GM12891 (cell line): ENCODE data around the gene ATXN1.

ENCODE experiments used
- DNase-seq: peaks from one replicate; pipeline ENCODE4 v3.0.0; 2011; ENCODE audit warnings: low spot score; ENCODE audit not compliant: insufficient read length
- FAIRE-seq: peaks from 2 replicates; lab custom pipeline; 2011; peaks lifted over from hg19 to GRCh38; lab: Jason Lieb, UNC
- PAX5 ChIP-seq: IDR thresholded peaks from 2 replicates; pipeline ENCODE4 v1.6.1; 2011; ENCODE audit warnings: low read length, moderate library complexity, mild to moderate bottlenecking; ENCODE audit not compliant: insufficient read depth, severe bottlenecking
- POLR2A ChIP-seq: IDR thresholded peaks from 2 replicates; pipeline ENCODE4 v1.6.1; 2011; ENCODE audit warnings: low read depth, low read length, control low read depth
- POLR2AphosphoS5 ChIP-seq: IDR thresholded peaks from 2 replicates; pipeline ENCODE4 v1.6.1; 2011; ENCODE audit warnings: low read depth, low read length, control low read depth
- POU2F2 ChIP-seq: IDR thresholded peaks from 2 replicates; pipeline ENCODE4 v1.6.1; 2011; ENCODE audit warnings: low read depth, mild to moderate bottlenecking, control low read depth, low read length, moderate library complexity
- SPI1 ChIP-seq: IDR thresholded peaks from 2 replicates; pipeline ENCODE4 v1.6.1; 2011; ENCODE audit warnings: low read depth, low read length, control low read depth
- TAF1 ChIP-seq: IDR thresholded peaks from 2 replicates; pipeline ENCODE4 v1.6.1; 2011; ENCODE audit warnings: low read depth, low read length, control low read depth

The ATXN1 gene

DNA sequence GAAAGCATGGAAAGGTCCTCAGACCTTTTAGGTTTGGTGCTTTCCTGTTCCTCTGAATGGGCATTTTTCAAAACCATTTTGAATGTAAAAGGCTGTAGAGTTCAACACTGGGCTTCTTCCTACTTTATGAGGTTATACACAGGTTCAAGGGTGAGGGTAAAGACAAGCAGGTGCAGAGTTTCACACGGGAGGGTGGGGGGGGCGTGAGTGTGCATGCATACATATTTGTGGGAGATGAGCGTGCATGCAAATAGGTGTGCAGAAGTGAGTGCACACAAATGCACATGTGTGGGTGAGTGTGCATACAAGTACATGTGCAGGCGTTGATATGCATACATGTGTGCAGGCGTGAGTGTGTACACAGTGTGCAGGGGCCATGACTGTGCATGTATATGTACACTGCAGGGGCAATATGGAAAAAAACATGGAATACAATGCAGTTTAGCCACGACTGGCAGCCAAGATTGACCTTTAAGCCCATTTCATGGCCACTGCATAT is 339.7 kb downstream of the ATXN1 start:
- DNase-seq = no peak
- TF ChIP-seq TAF1 = no peak
- TF ChIP-seq POU2F2 = peak; percentile 85
- TF ChIP-seq POLR2AphosphoS5 = 0 out of 2 replicates have a peak, but pooled peaks have one; percentile 35
- TF ChIP-seq SPI1 = no peak
- TF ChIP-seq POLR2A = no peak
- no peak for TF ChIP-seq PAX5
- peak; percentile 91 for FAIRE-seq

DNA sequence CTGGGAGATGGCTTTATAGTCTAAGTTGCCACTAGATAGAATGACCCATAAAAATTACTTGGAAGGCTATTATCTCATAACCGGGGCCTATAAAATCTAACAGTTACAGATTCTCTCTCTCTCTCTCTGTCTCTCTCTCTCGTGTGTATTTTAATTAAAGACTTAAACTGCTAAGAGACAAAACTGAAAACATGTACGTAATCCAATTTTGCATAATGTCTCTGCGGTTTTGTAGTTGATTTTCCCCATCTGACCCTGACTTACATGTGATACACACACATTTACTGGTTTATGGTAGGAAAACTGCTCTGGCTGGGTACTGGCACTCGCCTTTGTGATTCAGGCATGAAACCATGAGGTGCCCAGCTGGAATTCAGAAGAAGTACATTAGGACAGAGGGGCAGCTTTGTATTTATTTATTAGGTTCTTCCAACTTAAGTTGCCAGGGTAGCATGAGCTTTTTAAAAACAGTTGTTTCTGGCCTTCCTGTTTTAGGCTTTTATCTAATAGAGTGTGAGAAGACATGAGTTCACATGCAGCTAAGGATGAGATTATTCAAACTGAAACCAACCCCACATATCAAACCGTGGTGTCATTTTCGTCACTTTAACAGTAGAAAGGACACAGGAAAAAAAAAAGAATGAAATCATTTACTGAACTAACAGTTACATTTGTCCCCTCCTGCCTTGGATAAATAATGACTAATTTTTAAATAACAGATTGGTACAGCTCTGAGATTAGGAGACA is 340.4 kb downstream of the ATXN1 start:
- TF ChIP-seq TAF1 = no peak
- peak; percentile 61 for TF ChIP-seq POLR2AphosphoS5
- peak; percentile 66; the same call in 1 of the 2 replicates for TF ChIP-seq SPI1
- no peak for TF ChIP-seq PAX5
- peak; percentile 53; the same call in 1 of the 2 replicates for TF ChIP-seq POLR2A
- TF ChIP-seq POU2F2 = peak; percentile 96
- FAIRE-seq (peak; percentile 93), DNase-seq (no peak)

DNA sequence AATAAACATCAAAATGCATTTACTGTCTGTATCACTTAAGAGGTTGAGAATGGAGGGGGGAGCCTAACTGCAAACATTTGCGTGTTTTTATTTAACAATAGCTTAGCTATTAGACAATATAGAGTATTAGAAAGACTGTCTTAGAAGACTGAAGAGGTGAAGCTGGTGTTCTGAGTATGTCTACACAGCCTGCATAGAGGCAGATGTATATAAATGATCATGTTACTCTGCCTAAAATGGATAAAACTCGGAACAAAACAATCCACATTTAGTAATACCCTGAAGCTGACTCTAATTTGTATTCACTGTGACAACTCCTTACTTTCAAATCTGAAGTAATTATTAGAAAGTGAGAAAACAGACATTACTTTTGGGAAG is 340.9 kb downstream of the ATXN1 start:
- TF ChIP-seq PAX5 = no peak
- TF ChIP-seq TAF1 = no peak
- TF ChIP-seq POLR2AphosphoS5 = no peak
- TF ChIP-seq POU2F2 = no peak
- TF ChIP-seq SPI1 = no peak
- FAIRE-seq (no peak), DNase-seq (no peak)

DNA sequence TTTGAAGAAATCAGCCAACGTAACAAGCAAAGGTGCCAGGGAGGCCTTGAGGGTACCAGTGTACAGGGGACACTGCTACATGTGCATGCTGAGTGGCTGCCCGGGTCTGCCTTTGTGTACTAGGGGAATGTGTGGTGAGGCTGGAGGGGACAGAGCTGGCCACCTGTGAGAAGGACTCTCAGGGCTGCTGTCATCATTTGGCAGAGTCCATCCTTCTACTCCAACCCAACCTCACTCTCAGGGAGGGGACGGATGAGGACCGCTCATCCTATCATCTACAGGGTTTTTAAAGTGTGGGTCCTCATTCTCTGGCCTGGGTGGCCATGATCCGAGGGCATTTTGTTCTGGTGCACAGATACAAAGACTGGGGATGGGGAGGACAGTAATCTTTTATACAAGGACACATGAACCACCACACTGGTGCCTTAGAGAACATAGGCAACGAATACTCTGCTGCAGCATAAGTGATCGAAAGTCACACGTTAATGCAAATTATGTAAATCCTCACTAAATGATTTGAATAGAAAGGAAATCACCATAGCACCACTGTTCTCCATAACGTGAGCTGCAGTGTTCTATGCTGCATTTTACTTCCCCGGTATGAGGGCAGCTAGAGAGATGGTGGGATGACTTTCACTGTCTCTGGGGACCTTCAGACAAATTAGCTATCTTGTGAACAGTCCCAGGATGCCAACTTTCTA is 341.5 kb downstream of the ATXN1 start:
- FAIRE-seq = peak; percentile 87
- no peak for DNase-seq
- TF ChIP-seq TAF1 (peak; percentile 52; the same call in 1 of the 2 replicates), POU2F2 (peak; percentile 85; the same call in 1 of the 2 replicates), POLR2AphosphoS5 (peak; percentile 76; the same call in 1 of the 2 replicates), PAX5 (no peak), POLR2A (peak; percentile 86), SPI1 (no peak)

DNA sequence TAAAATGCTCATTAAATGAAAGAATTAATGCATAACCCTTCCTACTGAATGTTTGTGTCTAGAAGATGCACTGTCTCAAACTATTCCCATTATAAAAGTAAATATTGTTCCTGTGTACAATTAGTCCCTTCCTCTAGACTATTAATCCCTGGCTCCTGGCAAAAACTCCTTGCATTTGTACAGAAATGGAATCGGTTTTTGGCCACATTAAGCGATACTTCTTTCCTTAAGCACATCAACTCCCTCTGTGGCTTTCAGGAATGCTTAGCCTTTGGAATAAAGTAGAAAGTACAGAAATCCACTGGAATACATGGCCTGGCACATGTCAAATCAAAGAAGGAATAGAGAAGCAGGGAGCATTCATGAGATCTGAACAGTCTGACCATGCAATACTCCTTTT is 343.1 kb downstream of the ATXN1 start:
- no peak for FAIRE-seq
- TF ChIP-seq TAF1 (no peak), POLR2AphosphoS5 (no peak), POLR2A (no peak), SPI1 (no peak), POU2F2 (no peak), PAX5 (no peak)
- no peak for DNase-seq

DNA sequence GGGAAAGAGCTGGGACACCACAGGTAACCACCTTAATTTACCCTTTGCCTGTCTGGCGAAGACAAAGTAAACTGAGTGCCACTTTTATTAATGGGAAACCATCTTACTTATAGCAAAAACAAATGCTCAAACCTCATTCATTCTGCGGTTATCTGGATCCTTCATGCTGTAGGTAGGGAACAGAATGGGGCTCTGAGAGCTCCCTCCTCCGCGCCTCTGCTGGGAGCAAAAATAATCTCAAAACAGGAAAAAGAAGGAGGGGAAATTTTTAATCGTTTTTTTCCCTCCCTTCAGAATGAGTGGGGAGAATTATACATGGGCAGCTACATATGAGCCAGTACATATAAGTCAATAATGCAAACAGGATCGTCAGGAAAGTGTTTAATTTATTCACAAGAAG is 345.6 kb downstream of the ATXN1 start:
- DNase-seq (no peak), FAIRE-seq (no peak)
- no peak for TF ChIP-seq PAX5
- TF ChIP-seq SPI1 = no peak
- TF ChIP-seq POLR2A = no peak
- no peak for TF ChIP-seq POLR2AphosphoS5
- no peak for TF ChIP-seq TAF1
- TF ChIP-seq POU2F2 = no peak

DNA sequence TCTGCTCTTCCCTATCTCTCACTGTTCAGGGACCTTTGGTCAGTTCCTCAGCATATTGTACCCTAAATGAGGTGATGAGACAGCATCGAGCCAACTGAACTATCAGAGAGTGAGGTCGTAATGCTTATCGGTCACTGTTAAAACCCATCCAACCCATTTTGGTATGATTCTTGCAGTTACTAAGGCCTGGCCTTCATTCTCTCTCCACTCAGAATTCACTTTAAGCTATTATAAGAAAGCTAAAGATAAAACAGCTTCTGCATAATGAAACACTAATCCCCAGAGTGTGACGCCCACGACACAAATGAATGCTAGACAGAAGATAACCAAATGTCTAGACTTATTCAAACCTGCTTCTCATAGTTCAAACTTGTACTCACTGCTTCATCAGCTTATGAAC is 347.1 kb downstream of the ATXN1 start:
- DNase-seq (no peak), FAIRE-seq (peak; percentile 92)
- TF ChIP-seq POLR2AphosphoS5 = no peak
- TF ChIP-seq POU2F2 = peak; percentile 53; the same call in 1 of the 2 replicates
- TF ChIP-seq PAX5 = no peak
- TF ChIP-seq POLR2A = peak; percentile 33; the same call in 1 of the 2 replicates
- no peak for TF ChIP-seq TAF1
- 0 out of 2 replicates have a peak, but pooled peaks have one; percentile 5 for TF ChIP-seq SPI1

DNA sequence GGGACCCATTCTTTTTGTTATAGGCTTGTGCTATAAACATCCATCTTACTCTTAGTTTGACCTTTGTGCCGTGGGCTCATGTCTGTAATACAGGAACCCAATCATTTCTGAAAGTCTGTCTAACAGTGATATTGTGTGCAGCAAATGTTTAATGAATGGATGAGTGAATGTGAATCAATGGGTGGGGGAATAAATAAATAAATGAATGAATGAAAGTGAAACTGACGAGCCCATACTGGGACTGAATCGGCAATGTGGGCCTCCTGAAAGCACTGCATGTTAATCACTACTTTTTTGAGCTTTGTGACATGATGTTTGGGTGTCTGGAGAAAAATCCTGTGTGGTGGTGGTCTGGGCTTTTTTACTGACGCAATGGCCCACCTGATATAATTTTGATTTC is 347.9 kb downstream of the ATXN1 start:
- DNase-seq = no peak
- peak; percentile 13 for FAIRE-seq
- TF ChIP-seq PAX5 (no peak), POLR2A (no peak), POU2F2 (no peak), TAF1 (no peak), SPI1 (no peak), POLR2AphosphoS5 (no peak)

DNA sequence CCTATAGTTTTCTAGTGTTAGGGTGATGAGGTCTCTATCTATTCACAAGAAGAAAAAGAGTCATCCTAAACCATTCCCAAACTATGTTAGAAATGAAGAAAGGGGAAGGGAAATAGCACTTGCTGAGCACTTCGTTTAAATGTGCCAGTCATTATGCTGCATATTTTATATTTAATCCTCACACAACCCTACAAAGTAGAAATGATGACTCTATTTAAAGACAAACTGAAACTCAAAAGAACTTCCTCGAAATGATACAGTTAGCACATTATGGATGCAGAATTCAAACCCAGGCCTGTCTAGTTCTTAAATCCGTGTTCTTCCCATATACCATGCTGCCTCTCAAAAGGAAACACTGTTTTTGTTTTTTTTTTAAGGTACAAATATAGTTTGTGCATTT is 348.3 kb downstream of the ATXN1 start:
- TF ChIP-seq POLR2A (no peak), SPI1 (no peak), PAX5 (no peak), TAF1 (no peak), POU2F2 (no peak), POLR2AphosphoS5 (no peak)
- peak; percentile 23 for FAIRE-seq
- no peak for DNase-seq

DNA sequence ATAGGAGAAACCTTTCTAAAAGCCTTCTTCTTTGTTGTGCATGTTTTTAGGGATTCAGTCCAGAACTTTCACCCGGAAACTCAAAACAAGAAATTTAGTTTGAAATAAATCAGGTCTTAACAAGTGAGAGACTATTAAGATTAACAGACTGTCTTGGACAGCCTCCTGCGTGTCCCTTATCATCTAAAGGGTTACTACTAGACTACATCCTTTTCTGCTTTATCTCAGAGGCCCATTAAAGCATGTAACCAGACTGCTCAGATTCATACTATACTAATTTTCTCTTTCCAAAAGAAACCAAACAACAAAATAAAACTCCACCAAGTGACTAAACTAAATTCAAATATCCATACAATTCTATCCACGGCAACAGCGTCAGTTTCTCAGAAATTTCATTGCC is 349.1 kb downstream of the ATXN1 start:
- no peak for DNase-seq
- no peak for FAIRE-seq
- no peak for TF ChIP-seq POLR2AphosphoS5
- TF ChIP-seq POLR2A = no peak
- TF ChIP-seq PAX5 = no peak
